Chondrocyte (in vitro differentiated cells): ENCODE data around the gene MGME1. TPM values are rescaled to one million over a fixed set of nuclear protein-coding genes. Genes with fewer than 3 reads are reported as not detected.

Experiments
- DNase-seq: peaks from one replicate; pipeline ENCODE4 v3.0.0; 2021; ENCODE audit warnings: mixed read lengths, low spot score
- H3K27ac Mint-ChIP-seq: one replicate; pipeline ENCODE4 v1.8.0; 2021; ENCODE audit warnings: mild to moderate bottlenecking, moderate library complexity, mixed read lengths; ENCODE audit not compliant: unreplicated experiment
- H3K27me3 Mint-ChIP-seq: 2 replicates; pipeline ENCODE4 v1.8.0; 2021; ENCODE audit warnings: low read depth, mixed read lengths
- H3K36me3 Mint-ChIP-seq: 2 replicates; pipeline ENCODE4 v1.8.0; 2021; ENCODE audit warnings: low read depth, mixed read lengths
- H3K4me1 Mint-ChIP-seq: 2 replicates; pipeline ENCODE4 v1.8.0; 2021; ENCODE audit warnings: low read depth, mild to moderate bottlenecking, mixed read lengths
- H3K4me3 Mint-ChIP-seq: one replicate; pipeline ENCODE4 v1.8.0; 2021; ENCODE audit warnings: mild to moderate bottlenecking, moderate library complexity, mixed read lengths; ENCODE audit not compliant: unreplicated experiment
- H3K9me3 Mint-ChIP-seq: 2 replicates; pipeline ENCODE4 v1.8.0; 2021; ENCODE audit warnings: low read depth, mixed read lengths
- CTCF ChIP-seq: fragments of 200-600 bp; sonication (generic); IDR thresholded peaks from 2 replicates; pipeline ENCODE4 v1.5.0; 2021; ENCODE audit warnings: antibody characterized with exemption, mild to moderate bottlenecking, moderate library complexity
- total RNA-seq: library from RNA; stranded (reverse); gene quantifications from 3 replicates; pipeline ENCODE4 v1.2.1, GENCODE V29; 2021

Gene MGME1
- total RNA-seq, 1 donor from 2014 or later: 15.1 TPM

- peaks cover 64% of the 10 kb centered on the region for H3K36me3 Mint-ChIP-seq
- no peaks in the 10 kb centered on the region for H3K9me3 Mint-ChIP-seq
- no peak for TF ChIP-seq CTCF
- H3K27me3 Mint-ChIP-seq: no peaks in the 10 kb centered on the region
- peaks cover 18% of the 10 kb centered on the region for H3K4me1 Mint-ChIP-seq
- DNase-seq: no peak
- no peak overlapping the region for H3K27ac Mint-ChIP-seq
- no peak overlapping the region for H3K4me3 Mint-ChIP-seq
Observed at GRCh38 chr20:17950670-17951069, 18.1 kb upstream of the MGME1 start.

GRCh38 chr20:17951323-17951722, 17.5 kb upstream of the MGME1 start:
- Mint-ChIP-seq H3K36me3 (peaks cover 59% of the 10 kb centered on the region), H3K27ac (no peak overlapping the region), H3K27me3 (no peaks in the 10 kb centered on the region), H3K9me3 (no peaks in the 10 kb centered on the region), H3K4me1 (peaks cover 25% of the 10 kb centered on the region), H3K4me3 (no peak overlapping the region)
- no peak for TF ChIP-seq CTCF
- no peak for DNase-seq

GRCh38 chr20:17952692-17953684, 15.8 kb upstream of the MGME1 start:
- no peak overlapping the region for H3K4me3 Mint-ChIP-seq
- no peaks in the 10 kb centered on the region for H3K27me3 Mint-ChIP-seq
- no peak overlapping the region for H3K27ac Mint-ChIP-seq
- H3K4me1 Mint-ChIP-seq: peaks cover 38% of the 10 kb centered on the region
- no peaks in the 10 kb centered on the region for H3K9me3 Mint-ChIP-seq
- no peak for TF ChIP-seq CTCF
- peaks cover 48% of the 10 kb centered on the region for H3K36me3 Mint-ChIP-seq
- DNase-seq: no peak

GRCh38 chr20:17953935-17954334, 14.9 kb upstream of the MGME1 start:
- Mint-ChIP-seq H3K27ac (peak overlapping the region; percentile 27), H3K4me1 (peaks cover 47% of the 10 kb centered on the region), H3K36me3 (peaks cover 42% of the 10 kb centered on the region), H3K4me3 (no peak overlapping the region), H3K27me3 (no peaks in the 10 kb centered on the region), H3K9me3 (no peaks in the 10 kb centered on the region)
- no peak for DNase-seq
- TF ChIP-seq CTCF: no peak

- Mint-ChIP-seq H3K27ac (peak overlapping the region; percentile 49), H3K36me3 (peaks cover 31% of the 10 kb centered on the region), H3K9me3 (no peaks in the 10 kb centered on the region), H3K4me1 (peaks cover 61% of the 10 kb centered on the region), H3K4me3 (no peak overlapping the region), H3K27me3 (no peaks in the 10 kb centered on the region)
- no peak for DNase-seq
- TF ChIP-seq CTCF: no peak
Observed at GRCh38 chr20:17955302-17955701, 13.5 kb upstream of the MGME1 start.
